Right atrium auricular region (tissue), 2 donors: ENCODE results near the gene TMEM217. TPM values are rescaled to one million over a fixed set of nuclear protein-coding genes. Genes with fewer than 3 reads are reported as not detected.
A peak's percentile ranks its signal among the peaks of the same experiment; 100 is the strongest.

ENCODE experiments used
- DNase-seq: peaks from one replicate; pipeline ENCODE4 v3.0.0-alpha.2; 2019; ENCODE audit warnings: low spot score
- H3K27ac ChIP-seq, 2 donors: fragments of 200-600 bp; sonication (generic); 1 replicate in 1 of 2; 2 replicates in 1 of 2; pipeline ENCODE4 v1.5.1; 2016 to 2019
- H3K27me3 ChIP-seq, 2 donors: fragments of 200-600 bp; sonication (generic); one replicate each; pipeline versions ENCODE4 v1.5.1 to v1.6.0; 2017 to 2019
- H3K36me3 ChIP-seq: fragments of 200-600 bp; sonication (generic); one replicate; pipeline ENCODE4 v1.5.1; 2016
- H3K4me1 ChIP-seq, 2 donors: fragments of 200-600 bp; sonication (generic); one replicate each; pipeline versions ENCODE4 v1.5.1 to v1.6.0; 2017 to 2019
- H3K4me3 ChIP-seq, 2 donors: fragments of 200-600 bp; sonication (generic); 1 replicate in 1 of 2; 2 replicates in 1 of 2; pipeline ENCODE4 v1.5.1; 2017 to 2019; ENCODE audit warnings: mild to moderate bottlenecking in 1 of 2, moderate library complexity in 1 of 2
- H3K9me3 ChIP-seq, 2 donors: fragments of 200-600 bp; sonication (generic); one replicate each; pipeline ENCODE4 v1.5.1; 2019
- total RNA-seq, 2 donors: library from RNA; depleted of rRNA; stranded (reverse); fragments of >200 nt; gene quantifications; one replicate each; pipeline ENCODE4 v1.1.0, GENCODE V29; 2016
- TF ChIP-seq, protein P1 (sequence below), 2 donors: fragments of 200-600 bp; sonication (generic); IDR thresholded peaks; one replicate each; pipeline ENCODE4 v1.5.1; 2019; ENCODE audit warnings: antibody characterized with exemption in 2 of 2

Gene TMEM217
- total RNA-seq, 2 donors from 2014 or later, result 1.3 to 1.4 TPM

DNA sequence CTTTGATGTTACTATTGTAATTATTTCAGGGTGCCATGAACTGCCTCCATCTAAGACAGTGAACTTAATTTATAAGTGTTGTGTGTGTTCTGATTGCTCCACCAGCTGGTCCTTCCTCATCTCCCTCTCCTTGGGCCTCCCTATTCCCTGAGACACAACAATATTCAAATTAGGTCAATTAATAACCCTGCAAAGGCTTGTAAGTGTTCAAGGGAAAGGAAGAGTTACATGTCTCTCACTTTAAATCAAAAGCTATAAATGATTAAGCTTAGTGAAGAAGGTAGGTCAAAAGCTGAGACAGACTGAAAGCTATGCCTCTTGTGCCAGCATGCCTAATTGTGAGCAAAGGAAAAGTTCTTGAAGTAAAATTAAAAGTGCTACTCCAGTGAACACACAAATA is 35.5 kb upstream of the TMEM217 start:
- Histone ChIP-seq H3K27ac (no peak overlapping the region), H3K36me3 (peaks cover 30% of the 10 kb centered on the region), H3K4me3 (no peak overlapping the region), H3K4me1 (no peaks in the 10 kb centered on the region), H3K27me3 (no peaks in the 10 kb centered on the region), H3K9me3 (no peaks in the 10 kb centered on the region)
- no peak for DNase-seq
- TF ChIP-seq, protein P1, sequence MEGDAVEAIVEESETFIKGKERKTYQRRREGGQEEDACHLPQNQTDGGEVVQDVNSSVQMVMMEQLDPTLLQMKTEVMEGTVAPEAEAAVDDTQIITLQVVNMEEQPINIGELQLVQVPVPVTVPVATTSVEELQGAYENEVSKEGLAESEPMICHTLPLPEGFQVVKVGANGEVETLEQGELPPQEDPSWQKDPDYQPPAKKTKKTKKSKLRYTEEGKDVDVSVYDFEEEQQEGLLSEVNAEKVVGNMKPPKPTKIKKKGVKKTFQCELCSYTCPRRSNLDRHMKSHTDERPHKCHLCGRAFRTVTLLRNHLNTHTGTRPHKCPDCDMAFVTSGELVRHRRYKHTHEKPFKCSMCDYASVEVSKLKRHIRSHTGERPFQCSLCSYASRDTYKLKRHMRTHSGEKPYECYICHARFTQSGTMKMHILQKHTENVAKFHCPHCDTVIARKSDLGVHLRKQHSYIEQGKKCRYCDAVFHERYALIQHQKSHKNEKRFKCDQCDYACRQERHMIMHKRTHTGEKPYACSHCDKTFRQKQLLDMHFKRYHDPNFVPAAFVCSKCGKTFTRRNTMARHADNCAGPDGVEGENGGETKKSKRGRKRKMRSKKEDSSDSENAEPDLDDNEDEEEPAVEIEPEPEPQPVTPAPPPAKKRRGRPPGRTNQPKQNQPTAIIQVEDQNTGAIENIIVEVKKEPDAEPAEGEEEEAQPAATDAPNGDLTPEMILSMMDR (IDR thresholded peaks at IDR 0.05), result no peak

GRCh38 chr6:37289931-37290330 is 32.0 kb upstream of the TMEM217 start:
- TF ChIP-seq, protein P1 (IDR thresholded peaks at IDR 0.05), result no peak
- Histone ChIP-seq H3K4me1 (peaks cover 0 to 1% of the 10 kb centered on the region in 2 donors), H3K9me3 (no peaks in the 10 kb centered on the region), H3K27ac (no peak overlapping the region), H3K4me3 (no peak overlapping the region), H3K36me3 (peaks cover 45% of the 10 kb centered on the region), H3K27me3 (no peaks in the 10 kb centered on the region)
- no peak for DNase-seq

DNA sequence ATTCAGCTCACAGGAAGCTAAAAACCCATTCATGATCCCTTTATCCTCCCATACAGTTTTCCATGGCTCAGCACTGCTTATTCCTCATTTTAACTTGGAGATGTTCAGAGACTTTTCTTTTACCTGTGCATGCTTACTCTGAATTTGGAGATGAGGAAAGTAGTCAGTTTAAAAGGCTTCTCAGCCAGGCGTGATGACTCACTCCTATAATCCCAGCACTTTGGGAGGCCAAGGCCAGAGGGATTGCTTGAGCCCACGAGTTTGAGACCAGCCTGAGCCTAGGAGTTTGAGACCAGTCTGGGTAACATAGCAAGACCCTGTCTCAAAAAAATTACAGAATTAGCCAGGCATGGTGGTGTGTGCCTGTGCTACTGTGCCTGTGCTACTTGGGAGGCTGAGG is 30.3 kb upstream of the TMEM217 start:
- no peak overlapping the region for H3K27ac ChIP-seq
- H3K27me3 ChIP-seq, result no peaks in the 10 kb centered on the region
- peaks cover under 1 to 17% of the 10 kb centered on the region in 2 donors for H3K4me1 ChIP-seq
- H3K9me3 ChIP-seq, result no peaks in the 10 kb centered on the region
- no peak for DNase-seq
- H3K4me3 ChIP-seq, result no peak overlapping the region
- H3K36me3 ChIP-seq, result peaks cover 49% of the 10 kb centered on the region
- TF ChIP-seq, protein P1 (IDR thresholded peaks at IDR 0.05), result no peak

DNA sequence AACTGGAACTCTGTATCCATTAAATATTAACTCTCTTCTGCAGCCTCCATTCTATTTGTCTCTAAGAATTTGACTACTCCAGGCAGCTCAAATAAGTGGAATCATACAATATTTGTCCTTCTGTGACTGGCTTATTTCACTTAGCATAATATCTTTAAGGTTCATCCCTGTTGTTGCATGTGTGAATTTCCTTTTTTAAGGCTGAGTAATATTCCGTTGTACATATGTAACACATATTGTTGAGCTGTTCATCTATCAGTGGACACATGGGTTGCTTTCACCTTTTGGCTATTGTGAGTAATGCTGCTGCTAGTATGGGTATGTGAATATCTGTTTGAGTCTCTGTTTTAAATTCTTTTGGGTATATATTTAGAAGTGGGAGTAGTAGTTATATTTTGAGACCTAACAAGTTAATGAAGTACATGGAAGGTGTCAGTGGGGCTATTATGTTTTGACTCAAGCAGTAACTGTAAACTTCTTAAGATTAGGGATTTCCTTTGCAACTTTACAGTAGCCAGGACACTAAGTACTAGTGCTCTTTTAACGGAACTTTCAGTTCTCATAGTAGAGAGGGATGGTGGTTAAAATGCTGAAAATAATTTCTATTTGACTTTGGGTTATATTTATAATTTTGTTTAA is 29.7 kb upstream of the TMEM217 start:
- Histone ChIP-seq H3K9me3 (no peaks in the 10 kb centered on the region), H3K36me3 (peaks cover 53% of the 10 kb centered on the region), H3K27ac (no peak overlapping the region), H3K4me1 (peaks cover 2 to 23% of the 10 kb centered on the region in 2 donors), H3K27me3 (no peaks in the 10 kb centered on the region), H3K4me3 (no peak overlapping the region)
- DNase-seq, result no peak
- TF ChIP-seq, protein P1 (IDR thresholded peaks at IDR 0.05), result no peak

GRCh38 chr6:37285861-37286311 is 27.9 kb upstream of the TMEM217 start:
- Histone ChIP-seq H3K27ac (no peak overlapping the region), H3K4me3 (no peak overlapping the region), H3K27me3 (no peaks in the 10 kb centered on the region), H3K9me3 (no peaks in the 10 kb centered on the region), H3K36me3 (peaks cover 47% of the 10 kb centered on the region), H3K4me1 (peaks cover 2 to 24% of the 10 kb centered on the region in 2 donors)
- no peak for DNase-seq
- TF ChIP-seq, protein P1 (IDR thresholded peaks at IDR 0.05), result no peak

- Histone ChIP-seq H3K9me3 (no peaks in the 10 kb centered on the region), H3K4me1 (peaks cover 2 to 33% of the 10 kb centered on the region in 2 donors), H3K27ac (peak overlapping the region; percentile 19 to 65), H3K27me3 (no peaks in the 10 kb centered on the region), H3K36me3 (peaks cover 47% of the 10 kb centered on the region), H3K4me3 (no peak overlapping the region)
- no peak for DNase-seq
- TF ChIP-seq, protein P1 (IDR thresholded peaks at IDR 0.05), result no peak
Measured at GRCh38 chr6:37284781-37285180, 26.8 kb upstream of the TMEM217 start.
